B cell (primary cell): ENCODE results near the gene CARMIL3. TPM values are rescaled to one million over a fixed set of nuclear protein-coding genes. Genes with fewer than 3 reads are reported as not detected.

Source experiments
- ATAC-seq: fragments of 200-7000 bp; cut with Tn5 transposase; one replicate; pipeline ENCODE4 v1.10.0; 2021; ENCODE audit warnings: low read depth, mild to moderate bottlenecking, moderate number of reproducible peaks, moderate library complexity
- CTCF ChIA-PET: fragments of 350-600 bp; sonication (Branson Sonifier 250); formaldehyde crosslinking; loops from one replicate; lab custom pipeline; 2021; ENCODE audit warnings: antibody characterized with exemption, inconsistent platforms; lab: Charles Lee
- POLR2A ChIA-PET: fragments of 350-600 bp; sonication (Branson Sonifier 250); formaldehyde crosslinking; loops from one replicate; lab custom pipeline; 2021; ENCODE audit warnings: antibody characterized with exemption; lab: Charles Lee
- DNase-seq: peaks from one replicate; pipeline ENCODE4 v3.0.0; 2013
- H2AFZ ChIP-seq: 2 replicates; pipeline ENCODE4 v1.6.1; 2012; ENCODE audit warnings: mild to moderate bottlenecking, low read depth, low read length; ENCODE audit not compliant: insufficient read depth, poor library complexity, severe bottlenecking
- H3K27ac ChIP-seq, 2 donors: 1 replicate in 1 of 2; 2 replicates in 1 of 2; pipeline ENCODE4 v1.5.1; 2012 to 2013; ENCODE audit warnings: low read length in 2 of 2, mild to moderate bottlenecking in 2 of 2, moderate library complexity in 1 of 2
- H3K27me3 ChIP-seq, 4 experiments: fragments of 200-600 bp in 1 of 4; sonication (generic) in 1 of 4; replicated peaks in 1 of 4; 1 replicate in 2 of 4; 2 replicates in 2 of 4; pipeline versions ENCODE4 v1.6.1 to v1.7.0; 2013 to 2016; ENCODE audit warnings: low read length in 3 of 4, mild to moderate bottlenecking in 2 of 4, mixed read lengths in 1 of 4, moderate library complexity in 1 of 4; ENCODE audit not compliant: insufficient read depth in 4 of 4, control insufficient read depth in 3 of 4; ENCODE audit errors: control extremely low read depth in 1 of 4
- H3K36me3 ChIP-seq, 2 experiments: replicated peaks in 1 of 2; 1 replicate in 1 of 2; 2 replicates in 1 of 2; pipeline versions ENCODE4 v1.6.1 to v1.7.1; 2013; ENCODE audit warnings: low read length in 1 of 2; ENCODE audit not compliant: insufficient read depth in 2 of 2, control insufficient read depth in 1 of 2; ENCODE audit errors: control extremely low read depth in 1 of 2, extremely low read depth in 1 of 2
- H3K4me1 ChIP-seq, 2 donors: fragments of 200-600 bp in 1 of 2; sonication (generic) in 1 of 2; 1 replicate in 1 of 2; 2 replicates in 1 of 2; pipeline versions ENCODE4 v1.5.1 to v1.6.1; 2013 to 2017; ENCODE audit warnings: low read length in 2 of 2; ENCODE audit not compliant: control insufficient read depth in 2 of 2, insufficient read depth in 2 of 2
- H3K4me2 ChIP-seq: replicated peaks from 2 replicates; pipeline ENCODE3; 2012; ENCODE audit warnings: mild to moderate bottlenecking, low read depth, low read length; ENCODE audit not compliant: poor library complexity, severe bottlenecking
- H3K4me3 ChIP-seq, 5 experiments: fragments of 200-600 bp in 1 of 5; sonication (generic) in 1 of 5; 1 replicate in 3 of 5; 2 replicates in 2 of 5; pipeline versions ENCODE4 v1.5.1 to v1.7.0; 2011 to 2016; ENCODE audit warnings: low read length in 4 of 5, mild to moderate bottlenecking in 4 of 5, low read depth in 2 of 5, control low read depth in 1 of 5, moderate library complexity in 1 of 5; ENCODE audit not compliant: insufficient read depth in 1 of 5; ENCODE audit errors: control extremely low read depth in 1 of 5, extremely low read depth in 1 of 5
- H3K79me2 ChIP-seq: fragments of 200-600 bp; sonication (generic); one replicate; pipeline ENCODE4 v1.6.0; 2016; ENCODE audit warnings: low read length; ENCODE audit not compliant: control insufficient read depth, insufficient read depth
- H3K9ac ChIP-seq: fragments of 200-600 bp; sonication (generic); 2 replicates; pipeline ENCODE4 v1.6.1; 2017; ENCODE audit warnings: mild to moderate bottlenecking, low read length, moderate library complexity
- H3K9me3 ChIP-seq, 3 donors: one replicate each; pipeline versions ENCODE4 v1.6.1 to v1.7.1; 2013; ENCODE audit warnings: low read length in 2 of 3; ENCODE audit not compliant: control insufficient read depth in 2 of 3, insufficient read depth in 1 of 3; ENCODE audit errors: control extremely low read depth in 1 of 3
- H4K20me1 ChIP-seq: 2 replicates; pipeline ENCODE4 v1.6.0; 2012; ENCODE audit warnings: mild to moderate bottlenecking, low read length; ENCODE audit not compliant: insufficient read depth, control insufficient read depth, poor library complexity, severe bottlenecking
- H3K27ac Mint-ChIP-seq: one replicate; pipeline ENCODE4 v1.8.0; 2021; ENCODE audit warnings: mixed read lengths
- H3K27me3 Mint-ChIP-seq: one replicate; pipeline ENCODE4 v1.8.0; 2021; ENCODE audit warnings: mixed read lengths
- H3K4me1 Mint-ChIP-seq: one replicate; pipeline ENCODE4 v1.8.0; 2021; ENCODE audit warnings: mixed read lengths
- H3K4me3 Mint-ChIP-seq: one replicate; pipeline ENCODE4 v1.8.0; 2021; ENCODE audit warnings: mixed read lengths
- H3K9me3 Mint-ChIP-seq: one replicate; pipeline ENCODE4 v1.8.0; 2022; ENCODE audit warnings: mixed read lengths; ENCODE audit not compliant: insufficient read depth
- CTCF ChIP-seq: fragments of 200-600 bp; IDR thresholded peaks from one replicate; pipeline ENCODE4 v1.8.0; 2022; ENCODE audit warnings: antibody characterized with exemption, mild to moderate bottlenecking
- EZH2 ChIP-seq: IDR thresholded peaks from 2 replicates; pipeline ENCODE4 v1.6.1; 2012; ENCODE audit warnings: borderline replicate concordance, low read depth, mild to moderate bottlenecking, moderate library complexity, low read length; ENCODE audit not compliant: insufficient read depth, poor library complexity, severe bottlenecking
- WGBS: methylation state at CpG from one replicate; pipeline ENCODE4 v1.1.5; 2013; ENCODE audit warnings: missing lambda C conversion rate; ENCODE audit not compliant: insufficient coverage; 5-methylcytosine and 5-hydroxymethylcytosine counted together
- intact Hi-C: fragments of 100-400 bp; cut with micrococcal nuclease; formaldehyde crosslinking; loops from one replicate; pipeline ENCODE4 v1.10.0; 2022
- polyA plus RNA-seq: library from polyadenylated mRNA; depleted of rRNA; stranded (reverse); fragments of >200 nt; gene quantifications from 2 replicates; pipeline ENCODE4 v1.2.3, GENCODE V29; 2012
- total RNA-seq, 2 donors: library from RNA; stranded (reverse); fragments of 120-200 nt in 1 of 2; gene quantifications; 1 replicate in 1 of 2; 2 replicates in 1 of 2; pipeline versions ENCODE4 v1.2.3 to v1.2.4, GENCODE V29; 2013 to 2022

CARMIL3 gene
- total and polyA plus RNA-seq, 2 donors (not counting 1 experiment from before 2014, with no cell fraction given): 1.0 to 7.2 TPM

- H3K4me3 ChIP-seq: no peak overlapping the region
- POLR2A ChIA-PET: no interaction called here
- H3K27me3 Mint-ChIP-seq: no peaks in the 10 kb centered on the region
- no peaks in the 10 kb centered on the region for H3K27me3 ChIP-seq
- H2AFZ ChIP-seq: no peak overlapping the region
- intact Hi-C loops: no loop called here
- no peaks in the 10 kb centered on the region for H3K36me3 ChIP-seq
- no peaks in the 10 kb centered on the region for H3K9me3 Mint-ChIP-seq
- no peaks in the 10 kb centered on the region for H3K79me2 ChIP-seq
- H3K9me3 ChIP-seq: no peaks in the 10 kb centered on the region
- no peak overlapping the region for H3K27ac ChIP-seq
- H3K27ac Mint-ChIP-seq: no peak overlapping the region
- no peaks in the 10 kb centered on the region for H4K20me1 ChIP-seq
- WGBS: 94% methylated on average over 11 of the region's 14 CpGs
- DNase-seq (no peak), ATAC-seq (no peak)
- no peaks in the 10 kb centered on the region for H3K4me1 ChIP-seq
- TF ChIP-seq CTCF: no peak
- TF ChIP-seq EZH2: no peak
- H3K4me2 ChIP-seq: no peak overlapping the region
- no peak overlapping the region for H3K4me3 Mint-ChIP-seq
- CTCF ChIA-PET: interaction anchor here (0.9 to 14.5 kb wide), 4 partner anchors 28 to 98 kb away, joined by 3 to 220 read pairs (median 6); partner anchors contain the start of gene IRF9
- H3K9ac ChIP-seq: no peak overlapping the region
- no peaks in the 10 kb centered on the region for H3K4me1 Mint-ChIP-seq
These were observed 10.6 kb downstream of the CARMIL3 start for GRCh38 chr14:24062216-24062980.

DNA sequence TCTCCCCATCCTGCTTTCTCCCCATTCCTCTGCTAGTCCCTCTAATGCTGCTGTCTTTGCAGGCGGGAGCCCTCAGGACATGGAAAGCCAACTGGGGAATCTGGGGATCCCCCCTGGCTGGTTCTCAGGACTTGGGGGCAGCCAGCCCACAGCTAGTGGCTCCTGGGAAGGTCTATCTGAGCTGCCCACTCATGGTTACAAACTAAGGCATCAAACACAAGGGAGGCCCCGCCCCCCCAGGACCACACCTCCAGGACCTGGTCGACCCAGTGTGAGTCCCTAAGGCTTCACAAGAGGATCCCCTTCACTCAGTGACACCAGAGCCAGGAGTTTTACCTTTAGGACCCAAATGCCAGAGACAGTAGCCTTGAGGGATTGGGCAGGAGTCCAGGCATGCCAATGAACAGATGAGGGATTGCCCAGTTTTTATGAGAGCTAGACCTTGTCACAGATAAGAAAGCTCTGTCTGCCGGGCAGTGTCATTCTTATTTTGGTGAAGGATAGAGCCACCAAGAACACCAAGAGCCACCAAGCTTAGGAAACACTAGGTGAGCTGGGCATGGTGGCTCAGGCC, 11.5 kb downstream of the CARMIL3 start:
- Mint-ChIP-seq H3K4me3 (no peak overlapping the region), H3K9me3 (no peaks in the 10 kb centered on the region), H3K4me1 (no peaks in the 10 kb centered on the region), H3K27me3 (no peaks in the 10 kb centered on the region), H3K27ac (no peak overlapping the region)
- WGBS: 80% methylated on average over 4 of the region's 4 CpGs
- Histone ChIP-seq H2AFZ (no peak overlapping the region), H3K4me1 (no peaks in the 10 kb centered on the region), H3K4me2 (no peak overlapping the region), H3K79me2 (no peaks in the 10 kb centered on the region), H4K20me1 (no peaks in the 10 kb centered on the region), H3K27ac (no peak overlapping the region), H3K9ac (no peak overlapping the region), H3K27me3 (no peaks in the 10 kb centered on the region), H3K36me3 (no peaks in the 10 kb centered on the region), H3K9me3 (no peaks in the 10 kb centered on the region), H3K4me3 (no peak overlapping the region)
- no peak for DNase-seq
- ChIA-PET POLR2A (no interaction called here), CTCF (interaction anchor here (0.9 to 1.2 kb wide), 3 partner anchors 11 to 43 kb away, joined by 3 to 4 read pairs (median 3); no protein-coding TSS in a partner anchor)
- intact Hi-C loops: no loop called here
- no peak for ATAC-seq
- TF ChIP-seq CTCF (no peak), EZH2 (no peak)
